GM12878 (cell line): ENCODE measurements around the gene YEATS4. TPM values are rescaled to one million over a fixed set of nuclear protein-coding genes. Genes with fewer than 3 reads are reported as not detected.

Source experiments
- ATAC-seq: fragments of 200-7000 bp; cut with Tn5 transposase; 3 replicates; pipeline ENCODE4 v1.9.1; 2020; ENCODE audit warnings: mild to moderate bottlenecking, moderate library complexity
- BruUV-seq: library from RNA; stranded (reverse); fragments of 400-500 nt; replicated peaks from 2 replicates; lab custom pipeline; 2021; lab: Mats Ljungman, UMichigan
- CTCF ChIA-PET: fragments of 300-600 bp; sonication (Branson Sonifier 250); formaldehyde crosslinking; extraction: SDS; loops from one replicate; lab custom pipeline; 2021; ENCODE audit warnings: inconsistent platforms; lab: Yijun Ruan, JAX
- POLR2A ChIA-PET: fragments of 350-600 bp; formaldehyde crosslinking; extraction: SDS; loops from one replicate; lab custom pipeline; 2021; ENCODE audit warnings: inconsistent platforms; lab: Charles Lee
- RAD21 ChIA-PET: fragments of 300-600 bp; sonication (Branson Sonifier 250); formaldehyde crosslinking; loops from one replicate; lab custom pipeline; 2023; ENCODE audit warnings: antibody characterized with exemption; ENCODE audit not compliant: unreplicated experiment; lab: Charles Lee
- SMC1A ChIA-PET: fragments of 300-600 bp; sonication (Branson Sonifier 250); formaldehyde crosslinking; loops from one replicate; lab custom pipeline; 2023; ENCODE audit not compliant: unreplicated experiment, uncharacterized antibody; lab: Charles Lee
- DNase-seq: peaks from one replicate; pipeline ENCODE4 v3.0.0-alpha.2; 2011; ENCODE audit warnings: low read depth, low spot score
- FAIRE-seq: peaks from 3 replicates; lab custom pipeline; 2011; peaks lifted over from hg19 to GRCh38; lab: Jason Lieb, UNC
- H2AFZ ChIP-seq: 2 replicates; pipeline ENCODE4 v1.6.0; 2011; ENCODE audit warnings: low read depth, low read length, control low read depth; ENCODE audit not compliant: control insufficient read depth
- H3K27ac ChIP-seq: 2 replicates; pipeline ENCODE4 v1.5.1; 2011; ENCODE audit warnings: control low read depth; ENCODE audit not compliant: control insufficient read depth, insufficient read depth
- H3K27me3 ChIP-seq, 2 experiments: replicated peaks in 1 of 2; 2 replicates each; pipeline versions ENCODE4 v1.6.0 to v1.6.1; 2011; ENCODE audit warnings: low read length in 1 of 2; ENCODE audit not compliant: control insufficient read depth in 2 of 2, insufficient read depth in 2 of 2
- H3K36me3 ChIP-seq, 2 experiments: 2 replicates each; pipeline ENCODE4 v1.5.1; 2011; ENCODE audit warnings: low read length in 1 of 2; ENCODE audit not compliant: control insufficient read depth in 2 of 2, insufficient read depth in 2 of 2
- H3K4me1 ChIP-seq: 2 replicates; pipeline ENCODE4 v1.6.1; 2011; ENCODE audit warnings: mild to moderate bottlenecking, low read length, moderate library complexity, mixed read lengths; ENCODE audit not compliant: control insufficient read depth, insufficient read depth
- H3K4me2 ChIP-seq: 2 replicates; pipeline ENCODE4 v1.6.0; 2011; ENCODE audit warnings: control low read depth; ENCODE audit not compliant: control insufficient read depth, insufficient read depth
- H3K4me3 ChIP-seq: fragments of 200-600 bp; sonication (generic); 2 replicates; pipeline ENCODE4 v1.5.1; 2016
- H3K79me2 ChIP-seq: 2 replicates; pipeline ENCODE4 v1.6.0; 2011; ENCODE audit warnings: low read length; ENCODE audit not compliant: control insufficient read depth, insufficient read depth
- H3K9ac ChIP-seq: 2 replicates; pipeline ENCODE4 v1.8.0; 2011; ENCODE audit warnings: low read length, control low read depth, mixed read lengths; ENCODE audit not compliant: control insufficient read depth, insufficient read depth
- H3K9me3 ChIP-seq: replicated peaks from 3 replicates; pipeline ENCODE4 v1.5.1; 2011; ENCODE audit warnings: mild to moderate bottlenecking, low read length; ENCODE audit not compliant: control insufficient read depth, insufficient read depth
- H4K20me1 ChIP-seq: 2 replicates; pipeline ENCODE4 v1.6.0; 2011; ENCODE audit not compliant: control insufficient read depth, insufficient read depth
- ATF7 ChIP-seq: fragments of 450-650 bp; IDR thresholded peaks from 2 replicates; pipeline ENCODE4 v1.6.1; 2016; ENCODE audit warnings: low read depth, mild to moderate bottlenecking
- CHD4 ChIP-seq: fragments of 200-600 bp; sonication (generic); IDR thresholded peaks from 2 replicates; pipeline ENCODE4 v1.6.1; 2016; ENCODE audit warnings: mild to moderate bottlenecking
- E4F1 ChIP-seq: fragments of 450-650 bp; IDR thresholded peaks from 2 replicates; pipeline ENCODE4 v1.6.1; 2018; ENCODE audit warnings: borderline replicate concordance, mild to moderate bottlenecking; ENCODE audit not compliant: partially characterized antibody
- EP300 ChIP-seq, 2 experiments: fragments of 150-350 bp in 1 of 2; IDR thresholded peaks; 2 replicates each; pipeline ENCODE4 v1.6.1; 2011 to 2012; ENCODE audit warnings: low read depth in 2 of 2, low read length in 2 of 2, borderline replicate concordance in 1 of 2, improper control_type of control experiment in 1 of 2, inconsistent platforms in 1 of 2; ENCODE audit not compliant: control insufficient read depth in 1 of 2
- HCFC1 ChIP-seq: fragments of 150-350 bp; IDR thresholded peaks from 2 replicates; pipeline ENCODE4 v1.6.1; 2014; ENCODE audit warnings: low read length
- IKZF1 ChIP-seq: fragments of 450-650 bp; conservative IDR thresholded peaks from 2 replicates; pipeline ENCODE4 v1.6.1; 2017; ENCODE audit warnings: antibody characterized with exemption, mild to moderate bottlenecking
- MAX ChIP-seq: IDR thresholded peaks from 2 replicates; pipeline ENCODE4 v1.6.1; 2012; ENCODE audit warnings: low read depth, low read length, improper control_type of control experiment
- NR2C1 ChIP-seq: fragments of 450-650 bp; IDR thresholded peaks from 2 replicates; pipeline ENCODE4 v1.6.1; 2017; ENCODE audit warnings: antibody characterized with exemption, mild to moderate bottlenecking, moderate library complexity
- NR2F1 ChIP-seq: fragments of 450-650 bp; conservative IDR thresholded peaks from 2 replicates; pipeline ENCODE4 v1.6.1; 2017; ENCODE audit warnings: mild to moderate bottlenecking
- PBX3 ChIP-seq: IDR thresholded peaks from 2 replicates; pipeline ENCODE4 v1.6.1; 2011; ENCODE audit warnings: mild to moderate bottlenecking, low read depth, low read length, moderate library complexity; ENCODE audit not compliant: insufficient replicate concordance
- PML ChIP-seq: IDR thresholded peaks from 2 replicates; pipeline ENCODE4 v1.6.1; 2012; ENCODE audit warnings: low read length, inconsistent platforms
- RAD51 ChIP-seq: fragments of 450-650 bp; IDR thresholded peaks from 2 replicates; pipeline ENCODE4 v1.6.1; 2016; ENCODE audit warnings: moderate library complexity, mild to moderate bottlenecking, inconsistent platforms
- RUNX3 ChIP-seq: IDR thresholded peaks from 2 replicates; pipeline ENCODE4 v1.6.1; 2012; ENCODE audit warnings: low read length, inconsistent platforms
- SMC3 ChIP-seq: IDR thresholded peaks from 2 replicates; pipeline ENCODE4 v1.6.1; 2011; ENCODE audit warnings: low read length, improper control_type of control experiment, borderline replicate concordance
- TCF12 ChIP-seq: IDR thresholded peaks from 2 replicates; pipeline ENCODE4 v1.6.1; 2011; ENCODE audit warnings: low read depth, mild to moderate bottlenecking, low read length
- ZNF207 ChIP-seq: fragments of 450-650 bp; IDR thresholded peaks from 2 replicates; pipeline ENCODE4 v1.6.1; 2014; ENCODE audit warnings: antibody characterized with exemption, mild to moderate bottlenecking, borderline replicate concordance
- in situ Hi-C: fragments of 300-500 bp; cut with MboI; formaldehyde crosslinking; loops from 9 replicates; pipeline ENCODE4 v1.14.3; 2018; ENCODE audit warnings: mixed read lengths
- intact Hi-C: fragments of 100-400 bp; cut with micrococcal nuclease; formaldehyde crosslinking; loops from one replicate; pipeline ENCODE4 v1.14.2; 2022; ENCODE audit not compliant: unreplicated experiment
- polyA plus RNA-seq, 11 experiments: library from polyadenylated mRNA; depleted of rRNA in 4 of 11; unstranded in 6 of 11; stranded (reverse) in 5 of 11; fragments of >200 nt; fragmentation: Nextera tagmentation in 4 of 11; fragmentation: Illumina TruSeq in 1 of 11; extraction: Ambion mirVana in 4 of 11; extraction: Trizol in 1 of 11; gene quantifications; 1 replicate in 1 of 11; 2 replicates in 10 of 11; pipeline versions ENCODE4 v1.2.1 to v1.2.3, GENCODE V29; 2011 to 2016; ENCODE audit warnings: inconsistent platforms in 2 of 11, missing spikeins in 2 of 11, low read depth in 1 of 11
- total RNA-seq, 4 experiments: library from RNA; depleted of rRNA in 3 of 4; stranded (reverse); fragments of >200 nt in 3 of 4; fragmentation: Illumina TruSeq in 1 of 4; extraction: Trizol in 1 of 4; gene quantifications; 2 replicates each; pipeline versions ENCODE4 v1.2.1 to v1.2.3, GENCODE V29; 2013 to 2021

Gene YEATS4
- total and polyA plus RNA-seq, 10 of the 15 experiments (the other 5 are each of a cell fraction or from before 2014, with no cell fraction given) = 23.8 to 45.4 (median 36.8) TPM

GRCh38 chr12:69332815-69333358 lies 26.7 kb upstream of the YEATS4 start (continued):
- TF ChIP-seq NR2C1 = no peak
- no peak for TF ChIP-seq NR2F1
- no peak for TF ChIP-seq ATF7
- TF ChIP-seq IKZF1 = no peak

GRCh38 chr12:69334158-69334557 lies 25.4 kb upstream of the YEATS4 start:
- Histone ChIP-seq H3K27ac (no peak overlapping the region), H3K4me1 (no peaks in the 10 kb centered on the region), H3K4me3 (no peak overlapping the region), H4K20me1 (no peaks in the 10 kb centered on the region), H3K9me3 (no peaks in the 10 kb centered on the region), H2AFZ (no peak overlapping the region), H3K79me2 (no peaks in the 10 kb centered on the region), H3K27me3 (no peaks in the 10 kb centered on the region), H3K36me3 (no peaks in the 10 kb centered on the region), H3K9ac (no peak overlapping the region), H3K4me2 (no peak overlapping the region)
- intact Hi-C loops = loop anchor here (10.0 kb wide), 1 partner anchor 179 kb away; no protein-coding TSS in a partner anchor
- ATAC-seq = no peak
- FAIRE-seq = no peak
- POLR2A ChIA-PET = no interaction called here
- BruUV-seq = no TSS peak
- SMC1A ChIA-PET = interaction anchor here (1.4 to 1.8 kb wide), 2 partner anchors 9 to 237 kb away, joined by 3 read pairs; no protein-coding TSS in a partner anchor
- CTCF ChIA-PET = interaction anchor here (1.1 to 1.9 kb wide), 3 partner anchors 8 to 179 kb away, joined by 3 to 8 read pairs (median 4); no protein-coding TSS in a partner anchor
- RAD21 ChIA-PET = interaction anchor here (0.5 kb wide), 1 partner anchor 306 kb away, joined by 3 read pairs; no protein-coding TSS in a partner anchor
- in situ Hi-C loops = no loop called here
- DNase-seq = no peak
- no peak for TF ChIP-seq ZNF207
- TF ChIP-seq E4F1 = no peak
- TF ChIP-seq CHD4 = no peak
- TF ChIP-seq EP300 (IDR thresholded peaks at IDR 0.05; ENCODE audit: borderline replicate concordance in 1 of 2, control insufficient read depth in 1 of 2, low read depth in 2 of 2, low read length in 2 of 2) = no peak
- TF ChIP-seq RAD51 = no peak
- TF ChIP-seq SMC3 = no peak
- no peak for TF ChIP-seq RUNX3
- TF ChIP-seq MAX = no peak
- no peak for TF ChIP-seq PBX3
- TF ChIP-seq TCF12 = no peak
- no peak for TF ChIP-seq HCFC1
- no peak for TF ChIP-seq PML
